ENCODE results near the gene ITGA3. TPM values are rescaled to one million over a fixed set of nuclear protein-coding genes. Genes with fewer than 3 reads are reported as not detected.

ITGA3 gene
- total RNA-seq, result 212 TPM
- long read RNA-seq, full-length matches to known transcripts, result 52 of 225 reads
- long read RNA-seq, partial matches to known transcripts, result 148 of 225 reads
- long read RNA-seq, other reads (novel, unspliced or antisense), result 25 of 225 reads

DNA sequence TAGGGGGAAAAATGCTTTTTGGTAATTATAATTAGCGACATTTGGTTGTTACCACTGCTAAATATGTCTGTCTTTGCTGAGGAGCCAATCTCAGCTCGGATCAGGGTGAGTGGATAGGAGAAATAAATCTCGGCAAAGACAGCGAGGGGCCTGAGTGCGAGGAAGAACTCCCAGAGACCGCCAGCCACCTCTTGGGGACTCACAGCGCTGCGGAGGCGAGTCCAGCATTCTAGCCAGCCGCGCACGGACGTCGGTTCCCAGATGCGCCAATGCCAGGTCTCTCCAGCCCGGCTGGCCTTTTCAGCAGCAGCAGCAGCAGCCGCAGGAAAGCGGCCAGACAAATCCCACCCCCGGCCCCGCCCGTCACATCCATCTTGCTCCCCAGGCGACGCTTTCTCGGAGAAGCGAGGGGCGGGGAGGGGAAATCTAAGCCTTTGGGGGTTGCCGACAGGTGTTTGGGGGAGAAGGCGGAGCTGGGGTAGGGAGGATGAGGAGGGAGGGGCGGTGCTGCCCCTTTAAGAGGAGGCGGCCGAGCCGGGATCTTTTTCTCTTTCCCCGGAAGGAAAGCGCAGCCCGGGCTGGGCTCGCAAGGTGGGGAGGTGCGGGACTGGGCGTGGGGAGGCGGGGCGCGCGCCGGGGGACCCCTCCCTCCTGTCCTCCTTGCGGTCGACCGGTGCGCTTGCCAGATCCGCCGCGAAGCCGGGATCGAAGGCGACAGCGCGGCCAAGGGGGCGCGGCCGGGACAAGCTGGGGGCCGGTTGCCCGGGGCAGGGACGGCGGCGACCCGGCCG is at the start of gene ITGA3:
TSS of gene ITGA3 (plus strand) at position 685 of the 791 bp plus-strand sequence. CDS start 330 bp downstream, outside the sequence.
- intact Hi-C loops (cut with DNase I), result no loop called here

DNA sequence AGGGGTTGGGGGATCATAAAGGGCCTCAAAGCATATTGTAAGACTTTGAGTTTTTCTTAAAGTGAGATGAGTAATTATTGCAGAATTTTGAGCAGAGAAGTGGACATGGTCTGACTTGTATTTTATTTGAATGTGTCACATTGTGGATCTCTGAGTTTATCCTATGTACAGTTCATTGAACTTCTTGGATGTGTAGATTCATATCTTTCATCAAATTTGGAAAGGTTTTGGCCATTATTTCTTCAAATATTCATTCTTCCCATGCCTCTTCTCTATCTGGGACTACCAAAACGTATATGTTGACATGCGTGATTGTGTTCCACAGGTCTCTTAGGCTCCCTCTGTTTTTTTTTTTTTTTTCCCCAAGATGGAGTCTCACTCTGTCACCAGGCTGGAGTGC is 46.6 kb upstream of the ITGA3 start:
- ATAC-seq (no peak), DNase-seq (no peak)
- Histone ChIP-seq H3K4me3 (no peak overlapping the region), H3K36me3 (no peaks in the 10 kb centered on the region), H3K27ac (no peak overlapping the region), H3K9me3 (no peaks in the 10 kb centered on the region), H3K27me3 (peaks cover 9% of the 10 kb centered on the region), H3K4me1 (no peaks in the 10 kb centered on the region)
- intact Hi-C loops (cut with DNase I), result no loop called here
- TF ChIP-seq, protein P1, sequence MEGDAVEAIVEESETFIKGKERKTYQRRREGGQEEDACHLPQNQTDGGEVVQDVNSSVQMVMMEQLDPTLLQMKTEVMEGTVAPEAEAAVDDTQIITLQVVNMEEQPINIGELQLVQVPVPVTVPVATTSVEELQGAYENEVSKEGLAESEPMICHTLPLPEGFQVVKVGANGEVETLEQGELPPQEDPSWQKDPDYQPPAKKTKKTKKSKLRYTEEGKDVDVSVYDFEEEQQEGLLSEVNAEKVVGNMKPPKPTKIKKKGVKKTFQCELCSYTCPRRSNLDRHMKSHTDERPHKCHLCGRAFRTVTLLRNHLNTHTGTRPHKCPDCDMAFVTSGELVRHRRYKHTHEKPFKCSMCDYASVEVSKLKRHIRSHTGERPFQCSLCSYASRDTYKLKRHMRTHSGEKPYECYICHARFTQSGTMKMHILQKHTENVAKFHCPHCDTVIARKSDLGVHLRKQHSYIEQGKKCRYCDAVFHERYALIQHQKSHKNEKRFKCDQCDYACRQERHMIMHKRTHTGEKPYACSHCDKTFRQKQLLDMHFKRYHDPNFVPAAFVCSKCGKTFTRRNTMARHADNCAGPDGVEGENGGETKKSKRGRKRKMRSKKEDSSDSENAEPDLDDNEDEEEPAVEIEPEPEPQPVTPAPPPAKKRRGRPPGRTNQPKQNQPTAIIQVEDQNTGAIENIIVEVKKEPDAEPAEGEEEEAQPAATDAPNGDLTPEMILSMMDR (IDR thresholded peaks at IDR 0.05), result no peak

More for the DNA sequence above, at the start of gene ITGA3:
- peak; percentile 94 for DNase-seq
- Histone ChIP-seq H3K9me3 (no peaks in the 10 kb centered on the region), H3K4me3 (peak within 1 kb of the TSS; percentile 90), H3K27ac (peak within 1 kb of the TSS; percentile 96), H3K4me1 (peaks cover 70% of the 10 kb centered on the region), H3K27me3 (no peaks in the 10 kb centered on the region), H3K36me3 (no peaks in the 10 kb centered on the region)
- TF ChIP-seq, protein P1 (IDR thresholded peaks at IDR 0.05), result no peak
- peak; percentile 77 for ATAC-seq

DNA sequence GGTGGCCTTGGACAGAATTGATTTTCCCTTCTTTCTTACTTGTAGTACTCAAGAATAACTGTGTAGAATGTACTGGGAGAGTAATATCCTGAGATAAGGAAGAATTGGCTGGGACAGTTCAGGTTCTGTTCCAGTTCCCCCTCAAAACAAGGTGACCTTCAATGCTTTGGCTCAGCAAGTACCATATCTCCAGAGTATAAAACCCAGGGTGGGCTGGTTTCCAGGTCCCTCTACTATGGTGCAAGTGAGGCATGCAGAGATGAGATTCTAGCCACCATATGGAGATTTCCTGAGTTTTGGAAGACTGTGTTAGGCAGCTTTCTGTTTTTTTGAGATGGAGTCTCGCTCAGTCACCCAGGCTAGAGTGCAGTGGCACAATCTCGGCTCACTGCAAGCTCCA is 42.8 kb upstream of the ITGA3 start:
- ATAC-seq, result no peak
- no peaks in the 10 kb centered on the region for H3K4me1 ChIP-seq
- intact Hi-C loops (cut with DNase I), result no loop called here
- H3K4me3 ChIP-seq, result no peak overlapping the region
- H3K27ac ChIP-seq, result no peak overlapping the region
- H3K27me3 ChIP-seq, result peaks cover 4% of the 10 kb centered on the region
- no peak for DNase-seq
- no peaks in the 10 kb centered on the region for H3K36me3 ChIP-seq
- TF ChIP-seq, protein P1 (IDR thresholded peaks at IDR 0.05), result no peak
- no peaks in the 10 kb centered on the region for H3K9me3 ChIP-seq

DNA sequence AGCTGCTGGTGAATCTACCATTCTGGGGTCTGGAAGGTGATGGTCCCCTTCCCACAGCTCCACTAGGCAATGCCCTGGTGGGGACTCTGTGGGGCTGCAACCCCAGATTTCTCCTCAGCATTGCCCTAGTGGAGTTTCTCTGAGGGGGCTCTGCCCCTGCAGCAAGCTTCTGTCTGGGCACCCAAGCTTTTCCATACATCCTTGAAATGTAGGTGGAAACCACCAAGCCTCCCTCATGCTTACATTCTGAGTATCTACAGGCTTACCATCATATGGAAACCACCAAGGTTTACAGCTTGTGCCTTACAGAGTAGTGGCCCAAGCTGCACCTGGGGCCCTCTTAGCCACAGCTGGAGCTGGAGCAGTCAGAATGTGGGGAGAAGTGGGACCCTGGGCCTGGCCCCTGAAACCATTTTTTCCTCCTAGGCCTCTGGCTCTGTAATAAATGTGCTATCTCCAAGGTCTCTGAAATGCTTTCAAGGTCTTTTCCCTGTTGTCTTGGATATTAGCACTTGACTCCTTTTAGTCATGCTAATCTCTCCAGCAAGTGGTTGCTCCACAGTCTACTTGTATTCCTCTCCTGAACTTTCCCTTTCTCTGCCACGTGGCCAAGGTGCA is 41.3 kb upstream of the ITGA3 start:
- ATAC-seq (no peak), DNase-seq (no peak)
- intact Hi-C loops (cut with DNase I), result no loop called here
- TF ChIP-seq, protein P1 (IDR thresholded peaks at IDR 0.05), result no peak
- no peak overlapping the region for H3K4me3 ChIP-seq
- H3K4me1 ChIP-seq, result no peaks in the 10 kb centered on the region
- no peaks in the 10 kb centered on the region for H3K9me3 ChIP-seq
- no peaks in the 10 kb centered on the region for H3K36me3 ChIP-seq
- H3K27ac ChIP-seq, result no peak overlapping the region
- peaks cover 1% of the 10 kb centered on the region for H3K27me3 ChIP-seq

DNA sequence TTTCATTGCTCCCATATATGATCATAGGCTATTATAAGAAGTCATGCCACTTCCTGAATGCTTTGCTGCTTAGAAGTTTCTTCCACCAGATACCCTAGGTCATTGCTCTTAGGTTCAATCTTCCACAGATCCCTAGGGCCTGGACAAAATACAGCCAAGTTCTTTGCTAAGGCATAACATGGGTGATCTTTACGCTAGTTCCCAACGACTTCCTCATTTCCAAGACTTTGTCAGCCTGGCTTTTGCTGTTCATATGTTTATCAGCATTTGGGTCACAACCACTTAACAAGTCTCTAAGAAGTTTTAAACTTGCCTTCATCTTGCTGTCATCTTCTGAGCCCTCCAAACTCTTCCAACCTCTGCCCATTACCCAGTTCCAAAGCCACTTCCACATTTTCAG is 40.8 kb upstream of the ITGA3 start:
- DNase-seq, result no peak
- ATAC-seq, result no peak

More for the DNA sequence above, 40.8 kb upstream of the ITGA3 start:
- no peaks in the 10 kb centered on the region for H3K27me3 ChIP-seq
- H3K9me3 ChIP-seq, result no peaks in the 10 kb centered on the region
- intact Hi-C loops (cut with DNase I), result no loop called here
- TF ChIP-seq, protein P1 (IDR thresholded peaks at IDR 0.05), result no peak
- H3K4me3 ChIP-seq, result no peak overlapping the region
- H3K4me1 ChIP-seq, result no peaks in the 10 kb centered on the region
- no peak overlapping the region for H3K27ac ChIP-seq
- H3K36me3 ChIP-seq, result no peaks in the 10 kb centered on the region
